Loucy (cell line): ENCODE measurements around the gene RPE65.

ENCODE experiments used
- H2AFZ ChIP-seq: fragments of 200-600 bp; sonication (generic); 2 replicates; pipeline ENCODE4 v1.6.0; 2016; ENCODE audit warnings: antibody characterized with exemption, mild to moderate bottlenecking, low read length, moderate library complexity
- H3F3A ChIP-seq: fragments of 200-600 bp; 2 replicates; pipeline ENCODE4 v1.6.0; 2016; ENCODE audit warnings: antibody characterized with exemption, low read depth, mild to moderate bottlenecking
- H3K27me3 ChIP-seq: fragments of 200-600 bp; sonication (generic); 2 replicates; pipeline ENCODE4 v1.6.1; 2014; ENCODE audit warnings: low read length, mild to moderate bottlenecking; ENCODE audit not compliant: insufficient read depth, poor library complexity, severe bottlenecking
- H3K36me3 ChIP-seq: fragments of 200-600 bp; sonication (generic); 2 replicates; pipeline ENCODE4 v1.6.1; 2016; ENCODE audit warnings: low read length; ENCODE audit not compliant: insufficient read depth
- H3K4me1 ChIP-seq: fragments of 200-600 bp; sonication (generic); 2 replicates; pipeline ENCODE4 v1.5.1; 2014; ENCODE audit warnings: low read length, mild to moderate bottlenecking; ENCODE audit not compliant: insufficient read depth, poor library complexity, severe bottlenecking
- H3K4me2 ChIP-seq: fragments of 200-600 bp; sonication (generic); 2 replicates; pipeline ENCODE4 v1.6.0; 2014; ENCODE audit warnings: antibody characterized with exemption, low read length, low read depth, mild to moderate bottlenecking; ENCODE audit not compliant: poor library complexity, severe bottlenecking
- H3K4me3 ChIP-seq: fragments of 200-600 bp; sonication (generic); 2 replicates; pipeline ENCODE4 v1.5.1; 2014; ENCODE audit warnings: low read length, mild to moderate bottlenecking, mixed read lengths; ENCODE audit not compliant: poor library complexity, severe bottlenecking
- H3K79me2 ChIP-seq: fragments of 200-600 bp; sonication (generic); 2 replicates; pipeline ENCODE4 v1.6.1; 2014; ENCODE audit warnings: low read length; ENCODE audit not compliant: insufficient read depth
- H3K9ac ChIP-seq: fragments of 200-600 bp; sonication (generic); 2 replicates; pipeline ENCODE4 v1.6.0; 2014; ENCODE audit warnings: mild to moderate bottlenecking, low read depth, low read length, moderate library complexity; ENCODE audit not compliant: poor library complexity, severe bottlenecking
- H3K9me2 ChIP-seq: fragments of 200-600 bp; sonication (generic); replicated peaks from 2 replicates; pipeline ENCODE4 v1.6.1; 2016; ENCODE audit warnings: low read depth, low read length, mixed read lengths
- H3K9me3 ChIP-seq: fragments of 200-600 bp; sonication (generic); 2 replicates; pipeline ENCODE4 v1.6.1; 2014; ENCODE audit warnings: mild to moderate bottlenecking, antibody characterized with exemption, low read length, low read depth; ENCODE audit not compliant: insufficient read depth
- H4K20me1 ChIP-seq: fragments of 200-600 bp; sonication (generic); 2 replicates; pipeline ENCODE4 v1.6.0; 2014; ENCODE audit warnings: antibody characterized with exemption, low read length, mild to moderate bottlenecking; ENCODE audit not compliant: insufficient read depth, poor library complexity, severe bottlenecking
- CTCF ChIP-seq: fragments of 200-600 bp; sonication (generic); conservative IDR thresholded peaks from 2 replicates; pipeline ENCODE4 v1.5.1; 2014; ENCODE audit warnings: mild to moderate bottlenecking, antibody characterized with exemption, low read length
- EZH2phosphoT487 ChIP-seq: fragments of 200-600 bp; IDR thresholded peaks from 2 replicates; pipeline ENCODE4 v1.6.1; 2018; ENCODE audit warnings: antibody characterized with exemption, mild to moderate bottlenecking, moderate library complexity, borderline replicate concordance

RPE65 gene

GRCh38 chr1:68460935-68461334, 11.2 kb upstream of the RPE65 start:
- Histone ChIP-seq H3K9ac (no peak overlapping the region), H3K4me2 (no peak overlapping the region), H3K4me3 (no peak overlapping the region), H3K9me2 (no peaks in the 10 kb centered on the region), H4K20me1 (no peaks in the 10 kb centered on the region), H3K79me2 (no peaks in the 10 kb centered on the region), H3K27me3 (no peaks in the 10 kb centered on the region), H3K4me1 (no peaks in the 10 kb centered on the region), H2AFZ (no peak overlapping the region), H3F3A (no peaks in the 10 kb centered on the region), H3K36me3 (no peaks in the 10 kb centered on the region), H3K9me3 (no peaks in the 10 kb centered on the region)
- TF ChIP-seq EZH2phosphoT487 = no peak
- no peak for TF ChIP-seq CTCF

- Histone ChIP-seq H3K4me1 (no peaks in the 10 kb centered on the region), H4K20me1 (no peaks in the 10 kb centered on the region), H3K9me2 (no peaks in the 10 kb centered on the region), H3F3A (no peaks in the 10 kb centered on the region), H3K9me3 (no peaks in the 10 kb centered on the region), H3K27me3 (no peaks in the 10 kb centered on the region), H3K36me3 (no peaks in the 10 kb centered on the region), H3K79me2 (no peaks in the 10 kb centered on the region), H2AFZ (no peak overlapping the region), H3K9ac (no peak overlapping the region), H3K4me3 (no peak overlapping the region), H3K4me2 (no peak overlapping the region)
- no peak for TF ChIP-seq CTCF
- TF ChIP-seq EZH2phosphoT487 = no peak
These were observed 10.0 kb upstream of the RPE65 start for GRCh38 chr1:68459796-68460195.

GRCh38 chr1:68459091-68459490, 9.3 kb upstream of the RPE65 start:
- Histone ChIP-seq H3K9me2 (no peaks in the 10 kb centered on the region), H3K9me3 (no peaks in the 10 kb centered on the region), H3K27me3 (no peaks in the 10 kb centered on the region), H3K4me2 (no peak overlapping the region), H2AFZ (no peak overlapping the region), H3K4me3 (no peak overlapping the region), H3K4me1 (no peaks in the 10 kb centered on the region), H3K79me2 (no peaks in the 10 kb centered on the region), H4K20me1 (no peaks in the 10 kb centered on the region), H3K9ac (no peak overlapping the region), H3K36me3 (no peaks in the 10 kb centered on the region), H3F3A (no peaks in the 10 kb centered on the region)
- TF ChIP-seq EZH2phosphoT487 (no peak), CTCF (no peak)
